GM19455 (cell line): ENCODE results near the gene FUCA1.
"Not testable (repeated sequence)": the region's sequence is repeated elsewhere in the genome, so short reads cannot be mapped to it uniquely, and the experiment has no call there.

Experiments
- ATAC-seq: cut with Tn5 transposase; IDR thresholded peaks from one replicate; pipeline ENCODE4 v1.9.1; 2021; ENCODE audit not compliant: unreplicated experiment

The FUCA1 gene

GRCh38 chr1:23896491-23896890 is 28.4 kb upstream of the FUCA1 start:
- ATAC-seq = no peak

GRCh38 chr1:23895993-23896392 is 27.9 kb upstream of the FUCA1 start:
- no peak for ATAC-seq

GRCh38 chr1:23895082-23895481 is 27.0 kb upstream of the FUCA1 start:
- no peak for ATAC-seq

DNA sequence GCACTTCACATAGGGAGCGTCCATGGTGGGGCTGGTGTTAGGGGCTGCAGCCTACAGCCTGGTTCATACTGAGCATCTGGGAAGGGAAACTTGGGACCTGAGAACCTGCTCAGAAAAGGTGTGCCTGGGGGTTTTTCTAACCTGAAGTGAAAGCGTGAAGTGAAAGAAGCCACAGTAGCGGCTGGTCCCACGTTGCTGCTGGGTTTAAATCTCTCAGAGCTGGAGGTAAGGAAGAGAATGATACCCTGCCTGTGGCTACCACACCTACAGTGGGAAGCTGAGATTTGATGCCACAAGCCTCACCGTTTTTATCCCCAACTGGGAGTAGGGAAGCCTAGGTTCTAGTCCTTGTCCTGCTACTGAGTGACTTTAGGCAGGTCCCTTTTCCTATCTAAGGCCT is 21.0 kb upstream of the FUCA1 start:
- ATAC-seq = no peak

GRCh38 chr1:23885222-23885621 is 17.1 kb upstream of the FUCA1 start:
- no peak for ATAC-seq

DNA sequence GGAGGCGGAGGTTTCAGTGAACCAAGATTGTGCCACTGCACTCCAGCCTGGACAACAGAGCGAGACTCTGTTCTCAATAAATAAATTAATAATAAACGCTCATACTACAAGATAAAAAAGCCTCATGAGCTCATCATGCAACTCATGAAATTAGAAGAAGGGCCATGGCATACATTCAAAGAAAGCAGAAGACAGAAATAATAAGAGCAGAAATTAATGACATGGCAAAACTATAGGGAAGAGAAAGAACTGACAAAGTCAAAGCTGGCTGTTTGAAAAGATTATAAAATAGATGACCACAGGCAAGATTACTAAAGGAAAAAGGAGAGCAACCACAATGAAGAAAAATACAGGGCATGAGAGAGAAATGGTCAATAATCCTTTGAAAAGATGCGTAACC is 14.7 kb upstream of the FUCA1 start:
- ATAC-seq = no peak

GRCh38 chr1:23879809-23880208 is 11.7 kb upstream of the FUCA1 start:
- no peak for ATAC-seq

DNA sequence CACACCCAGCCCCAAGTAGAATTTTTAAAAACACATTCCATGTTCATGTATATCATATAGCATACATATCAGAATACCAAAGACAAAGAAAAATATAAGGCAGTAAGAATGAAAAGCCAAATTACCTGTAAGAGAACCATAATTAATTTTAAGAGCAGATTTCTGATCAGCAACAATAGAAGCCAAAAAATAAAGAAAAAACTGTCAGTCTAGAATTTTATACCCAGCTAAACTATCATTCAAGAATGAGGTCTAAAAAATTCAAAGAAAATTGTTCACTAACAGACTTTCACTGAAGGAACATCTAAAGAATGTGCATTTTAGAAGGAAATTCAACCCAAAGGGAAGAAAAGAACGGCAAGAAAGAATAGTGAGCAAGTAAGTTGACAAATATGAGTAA is 10.6 kb upstream of the FUCA1 start:
- ATAC-seq = no peak

GRCh38 chr1:23875382-23875781 is 7.3 kb upstream of the FUCA1 start:
- no peak for ATAC-seq

GRCh38 chr1:23872421-23872820 is 4.3 kb upstream of the FUCA1 start:
- ATAC-seq = no peak

DNA sequence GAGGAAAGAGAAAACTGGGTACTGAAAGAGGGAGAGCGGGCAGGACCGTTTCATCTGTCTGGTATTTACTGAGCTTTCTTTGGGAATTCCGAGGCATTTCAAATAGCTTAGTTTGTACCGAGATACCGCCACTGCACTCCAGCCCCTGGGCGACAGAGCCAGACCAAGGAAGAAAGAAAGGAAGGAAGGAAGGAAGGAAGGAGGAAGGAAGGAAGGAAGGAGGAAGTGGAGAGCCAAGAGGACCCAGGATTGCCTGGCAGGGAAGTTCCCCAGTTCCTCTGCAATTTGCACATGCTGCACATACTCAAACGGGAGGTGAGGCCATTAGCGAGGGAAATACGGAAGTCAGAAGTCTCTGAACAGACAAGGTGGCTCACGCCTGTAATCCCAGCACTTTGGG is 961 bp upstream of the FUCA1 start:
- ATAC-seq = no peak

- no peak for ATAC-seq
Observed at GRCh38 chr1:23868557-23869016, 497 bp upstream of the FUCA1 start.

- ATAC-seq = peak; percentile 24
Observed at GRCh38 chr1:23867542-23867894, 572 bp downstream of the FUCA1 start.

DNA sequence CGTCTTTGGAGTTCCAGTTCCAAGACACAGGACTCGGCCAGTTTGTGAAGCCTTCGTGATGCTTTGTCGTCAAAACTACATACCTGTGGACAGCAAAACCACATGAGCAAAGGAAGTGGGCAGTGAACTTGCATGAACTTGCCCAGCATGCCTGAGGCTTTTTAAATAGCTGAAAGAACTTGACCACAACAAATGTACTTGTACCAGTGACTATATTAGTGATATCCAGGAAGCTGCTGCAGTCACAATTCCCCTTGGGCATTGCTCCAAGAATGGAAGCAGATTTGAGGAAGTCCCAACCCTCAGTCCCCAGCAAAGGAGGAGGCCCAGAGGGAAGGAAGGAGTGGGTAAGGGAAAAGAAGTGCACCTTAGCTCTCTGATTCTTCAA is 2.6 kb downstream of the FUCA1 start:
- no peak for ATAC-seq

GRCh38 chr1:23864801-23865542 is 3.1 kb downstream of the FUCA1 start:
- ATAC-seq = no peak

DNA sequence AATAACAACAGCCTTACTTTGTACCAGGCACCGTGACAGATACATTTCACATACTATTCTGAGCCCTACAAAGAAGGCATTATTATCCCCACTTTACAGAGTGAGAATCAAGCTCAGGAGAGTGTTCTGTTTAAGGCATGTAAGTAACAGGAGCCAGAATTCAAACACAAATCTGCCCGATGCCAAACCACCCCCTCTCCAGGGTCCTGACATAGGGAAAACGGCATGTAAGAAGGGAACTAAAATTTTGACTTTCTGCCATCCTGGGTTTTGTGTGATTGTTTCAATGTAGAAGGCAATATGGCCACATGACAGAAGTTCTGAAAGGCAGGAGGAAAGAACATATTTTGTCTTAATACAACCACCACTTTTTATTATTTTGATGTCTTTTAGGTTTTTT is 5.5 kb downstream of the FUCA1 start:
- no peak for ATAC-seq

DNA sequence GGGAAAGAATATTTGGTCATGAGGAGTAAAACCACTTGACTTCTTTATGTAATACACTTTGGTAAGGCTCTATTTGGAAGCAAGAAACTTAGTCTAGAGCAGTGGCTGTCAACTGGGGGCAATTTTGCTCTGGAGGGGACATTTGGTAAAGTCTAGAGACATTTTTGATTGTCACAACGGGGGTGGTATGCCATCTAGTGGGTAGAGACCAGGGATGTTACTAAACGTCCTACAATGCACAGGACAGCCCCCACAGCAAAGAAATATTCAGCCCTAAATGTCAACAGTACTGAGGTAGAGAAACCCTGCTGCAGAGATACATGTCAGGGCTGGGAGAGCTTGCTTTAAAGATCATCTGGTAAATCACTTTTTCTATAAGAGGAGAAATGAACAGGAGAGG is 13.5 kb downstream of the FUCA1 start:
- ATAC-seq = no peak

DNA sequence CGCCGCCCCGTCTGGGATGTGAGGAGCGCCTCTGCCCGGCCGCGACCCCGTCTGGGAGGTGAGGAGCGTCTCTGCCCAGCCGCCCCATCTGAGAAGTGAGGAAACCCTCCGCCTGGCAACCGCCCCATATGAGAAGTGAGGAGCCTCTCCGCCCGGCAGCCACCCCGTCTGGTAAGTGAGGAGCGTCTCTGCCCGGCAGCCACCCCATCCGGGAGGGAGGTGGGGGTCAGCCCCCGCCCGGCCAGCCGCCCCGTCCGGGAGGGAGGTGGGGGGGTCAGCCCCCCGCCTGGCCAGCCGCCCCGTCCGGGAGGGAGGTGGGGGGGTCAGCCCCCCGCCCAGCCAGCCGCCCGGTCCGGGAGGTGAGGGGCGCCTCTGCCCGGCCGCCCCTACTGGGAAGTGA is 15.0 kb downstream of the FUCA1 start:
- ATAC-seq = not testable (repeated sequence)

GRCh38 chr1:23851406-23851805 is 16.7 kb downstream of the FUCA1 start:
- ATAC-seq = not testable (repeated sequence)

GRCh38 chr1:23848673-23849616 is 19.1 kb downstream of the FUCA1 start:
- no peak for ATAC-seq

DNA sequence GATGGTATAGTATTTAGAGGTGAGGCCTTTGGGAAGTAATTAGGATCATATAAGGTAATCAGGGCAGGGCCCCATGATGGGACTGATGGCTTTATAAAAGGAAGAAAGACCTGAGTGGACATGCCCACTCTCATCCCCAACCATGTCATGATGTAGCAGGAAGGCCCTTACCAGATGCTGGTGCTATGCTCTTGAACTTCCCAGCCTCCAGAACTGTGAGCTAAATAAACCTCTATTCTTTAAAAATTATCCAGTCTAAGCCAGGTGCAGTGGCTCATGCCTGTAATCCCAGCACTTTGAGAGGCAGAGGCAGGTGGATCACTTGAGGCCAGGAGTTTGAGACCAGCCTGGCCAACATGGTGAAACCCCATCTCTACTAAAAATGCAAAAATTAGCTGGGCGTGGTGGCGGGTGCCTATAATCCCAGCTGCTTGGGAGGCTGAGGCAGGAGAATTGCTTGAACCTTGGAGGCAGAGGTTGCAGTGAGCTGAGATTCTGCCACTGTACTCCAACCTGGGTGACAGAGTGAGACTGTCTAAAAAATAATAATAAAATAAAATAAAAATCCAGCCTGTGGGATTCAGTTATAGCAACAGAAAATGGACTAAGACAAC is 20.5 kb downstream of the FUCA1 start:
- ATAC-seq = not testable (repeated sequence)

DNA sequence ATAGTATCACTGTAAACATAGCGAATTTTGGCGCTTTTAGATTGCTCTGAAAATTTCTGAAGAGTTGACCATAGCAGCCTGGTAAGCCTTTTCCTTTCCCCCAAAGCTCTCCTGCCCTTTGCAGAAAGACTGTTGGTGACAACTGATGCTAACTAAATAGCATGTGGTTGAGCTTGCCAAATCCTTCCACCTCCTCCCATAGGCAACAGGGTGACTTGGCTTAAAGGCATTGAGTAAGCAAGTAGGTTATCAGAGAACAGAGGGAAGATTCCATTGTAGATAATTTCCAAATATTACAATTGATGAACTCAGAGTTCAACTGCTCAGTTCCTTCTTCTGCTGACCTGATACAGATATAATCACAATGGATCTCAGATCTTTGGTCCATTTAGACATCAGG is 22.9 kb downstream of the FUCA1 start:
- no peak for ATAC-seq
